HUES64 (cell line): ENCODE measurements around the gene TMEM95.

ENCODE experiments used
- H3K27ac ChIP-seq: 2 replicates; pipeline ENCODE4 v1.7.0; 2013; ENCODE audit warnings: low read depth, low read length, inconsistent platforms
- H3K27me3 ChIP-seq: 2 replicates; pipeline ENCODE4 v1.6.1; 2013; ENCODE audit warnings: mild to moderate bottlenecking, low read length; ENCODE audit not compliant: insufficient read depth
- H3K36me3 ChIP-seq: 2 replicates; pipeline ENCODE4 v1.6.1; 2013; ENCODE audit warnings: mild to moderate bottlenecking, low read length; ENCODE audit not compliant: insufficient read depth
- H3K4me1 ChIP-seq: 2 replicates; pipeline ENCODE4 v1.6.1; 2013; ENCODE audit warnings: mild to moderate bottlenecking, low read length, moderate library complexity; ENCODE audit not compliant: insufficient read depth
- H3K4me3 ChIP-seq: 2 replicates; pipeline ENCODE4 v1.5.1; 2013; ENCODE audit warnings: mild to moderate bottlenecking, low read length, moderate library complexity
- H3K9ac ChIP-seq: 2 replicates; pipeline ENCODE4 v1.6.1; 2013; ENCODE audit warnings: mild to moderate bottlenecking, low read depth, low read length
- H3K9me3 ChIP-seq: 2 replicates; pipeline ENCODE4 v1.6.1; 2013; ENCODE audit warnings: low read depth, low read length; ENCODE audit not compliant: insufficient read depth
- WGBS: fragments of 150-250, 120-280 bp; methylation state at CpG from one replicate; pipeline ENCODE4 v1.1.7; 2013; ENCODE audit warnings: missing lambda C conversion rate; 5-methylcytosine and 5-hydroxymethylcytosine counted together

The TMEM95 gene

DNA sequence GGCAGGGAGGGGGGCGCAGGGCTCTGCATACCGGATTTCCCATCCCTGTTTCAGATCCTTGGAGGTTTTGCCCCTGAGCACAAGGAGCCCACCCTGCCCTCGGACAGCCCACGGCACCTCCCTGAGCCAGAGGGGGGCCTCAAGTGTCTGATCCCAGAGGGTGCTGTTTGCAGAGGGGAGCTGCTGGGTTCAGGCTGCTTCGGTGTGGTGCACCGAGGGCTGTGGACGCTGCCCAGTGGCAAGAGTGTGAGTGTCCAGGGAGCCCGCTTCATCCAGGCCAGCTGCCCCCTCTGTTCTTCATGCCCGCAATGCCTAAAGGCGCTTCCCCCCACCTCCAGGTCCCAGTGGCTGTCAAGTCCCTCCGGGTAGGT lies 28.4 kb downstream of the TMEM95 start:
- Histone ChIP-seq H3K9ac (no peak overlapping the region), H3K27me3 (peaks cover 42% of the 10 kb centered on the region), H3K4me3 (peak overlapping the region; percentile 56), H3K36me3 (peaks cover 6% of the 10 kb centered on the region; the same call in 1 of the 2 replicates), H3K9me3 (peaks cover 7% of the 10 kb centered on the region; the same call in 1 of the 2 replicates), H3K27ac (no peak overlapping the region), H3K4me1 (no peaks in the 10 kb centered on the region)
- WGBS, result 88% methylated on average over 11 of the region's 11 CpGs

DNA sequence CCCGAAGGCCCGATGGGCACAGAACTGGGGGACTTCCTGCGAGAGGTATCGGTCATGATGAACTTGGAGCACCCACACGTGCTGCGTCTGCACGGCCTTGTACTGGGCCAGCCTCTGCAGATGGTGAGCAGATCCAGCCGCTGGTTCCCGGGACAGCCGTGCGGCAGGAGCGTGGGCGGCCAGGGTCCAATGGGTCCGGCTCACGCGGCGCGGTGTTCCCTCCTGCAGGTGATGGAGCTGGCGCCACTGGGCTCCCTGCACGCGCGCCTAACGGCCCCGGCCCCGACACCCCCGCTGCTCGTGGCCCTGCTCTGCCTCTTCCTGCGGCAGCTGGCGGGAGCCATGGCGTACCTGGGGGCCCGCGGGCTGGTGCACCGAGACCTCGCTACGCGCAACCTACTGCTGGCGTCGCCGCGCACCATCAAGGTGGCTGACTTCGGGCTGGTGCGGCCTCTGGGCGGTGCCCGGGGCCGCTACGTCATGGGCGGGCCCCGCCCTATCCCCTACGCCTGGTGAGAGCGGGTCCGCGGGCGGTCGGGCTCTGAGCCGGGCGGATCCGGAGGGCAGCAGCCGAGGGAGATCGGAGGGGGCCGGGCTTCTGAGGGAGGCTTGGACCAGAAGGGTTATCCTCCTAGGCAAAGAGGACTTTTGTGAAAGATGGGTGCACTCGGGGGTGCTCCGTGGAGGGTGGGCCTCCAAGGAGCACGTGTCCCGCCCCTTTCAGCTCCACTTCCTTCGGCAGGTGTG lies 29.0 kb downstream of the TMEM95 start:
- H3K36me3 ChIP-seq, result peaks cover 12% of the 10 kb centered on the region; the same call in 1 of the 2 replicates
- H3K27ac ChIP-seq, result no peak overlapping the region
- H3K27me3 ChIP-seq, result peaks cover 42% of the 10 kb centered on the region
- 13% methylated on average over 65 of the region's 65 CpGs for WGBS
- peak overlapping the region; percentile 56 for H3K4me3 ChIP-seq
- no peaks in the 10 kb centered on the region for H3K4me1 ChIP-seq
- peaks cover 7% of the 10 kb centered on the region; the same call in 1 of the 2 replicates for H3K9me3 ChIP-seq
- H3K9ac ChIP-seq, result peak overlapping the region; percentile 35; the same call in 1 of the 2 replicates

DNA sequence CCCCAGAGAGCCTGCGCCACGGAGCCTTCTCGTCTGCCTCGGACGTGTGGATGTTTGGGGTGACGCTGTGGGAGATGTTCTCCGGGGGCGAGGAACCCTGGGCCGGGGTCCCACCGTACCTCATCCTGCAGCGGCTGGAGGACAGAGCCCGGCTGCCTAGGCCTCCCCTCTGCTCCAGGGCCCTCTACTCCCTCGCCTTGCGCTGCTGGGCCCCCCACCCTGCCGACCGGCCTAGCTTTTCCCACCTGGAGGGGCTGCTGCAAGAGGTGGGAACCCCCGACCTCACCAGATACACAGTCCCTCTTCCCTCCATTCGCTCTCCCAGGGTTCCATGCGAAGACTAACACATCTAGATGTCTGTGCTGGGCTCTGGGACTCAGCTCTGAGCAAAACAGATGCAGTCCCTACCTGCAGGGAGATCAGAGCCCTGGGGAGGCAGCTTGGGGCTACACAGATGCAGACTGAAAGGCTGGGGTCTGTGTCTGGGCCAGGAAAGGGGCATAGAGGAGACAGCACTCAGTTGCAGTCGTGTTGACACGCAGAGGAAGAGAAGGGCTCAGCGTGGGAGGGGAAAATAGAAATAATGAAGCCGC lies 29.6 kb downstream of the TMEM95 start:
- Histone ChIP-seq H3K27me3 (peaks cover 41% of the 10 kb centered on the region), H3K27ac (no peak overlapping the region), H3K4me1 (no peaks in the 10 kb centered on the region), H3K4me3 (peak overlapping the region; percentile 56), H3K9me3 (0 out of 2 replicates have a peak, but pooled peaks cover 1% of the 10 kb centered on the region), H3K36me3 (peaks cover 19% of the 10 kb centered on the region), H3K9ac (peak overlapping the region; percentile 35; the same call in 1 of the 2 replicates)
- 45% methylated on average over 23 of the region's 23 CpGs for WGBS

DNA sequence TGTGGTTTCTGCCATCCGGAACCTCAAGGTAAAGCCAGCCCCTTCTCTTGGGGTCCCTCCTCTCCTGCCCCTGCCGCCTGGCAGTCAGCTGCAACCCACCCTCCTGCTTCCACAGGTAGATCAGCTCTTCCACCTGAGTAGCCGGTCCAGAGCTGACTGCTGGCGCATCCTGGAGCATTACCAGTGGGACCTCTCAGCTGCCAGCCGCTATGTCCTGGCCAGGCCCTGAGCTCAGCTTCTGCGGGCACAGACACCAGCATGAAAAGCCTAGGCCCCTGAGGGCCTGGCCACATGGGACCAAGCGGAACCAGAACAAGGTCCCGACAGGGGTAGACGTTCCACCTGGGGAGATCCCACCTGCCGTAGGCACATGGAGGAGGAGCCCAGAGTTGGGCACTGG lies 33.9 kb downstream of the TMEM95 start:
- Histone ChIP-seq H3K36me3 (peaks cover 46% of the 10 kb centered on the region), H3K27me3 (peaks cover under 1% of the 10 kb centered on the region), H3K9ac (no peak overlapping the region), H3K4me1 (no peaks in the 10 kb centered on the region), H3K9me3 (no peaks in the 10 kb centered on the region), H3K4me3 (no peak overlapping the region), H3K27ac (no peak overlapping the region)
- 94% methylated on average over 10 of the region's 10 CpGs for WGBS

DNA sequence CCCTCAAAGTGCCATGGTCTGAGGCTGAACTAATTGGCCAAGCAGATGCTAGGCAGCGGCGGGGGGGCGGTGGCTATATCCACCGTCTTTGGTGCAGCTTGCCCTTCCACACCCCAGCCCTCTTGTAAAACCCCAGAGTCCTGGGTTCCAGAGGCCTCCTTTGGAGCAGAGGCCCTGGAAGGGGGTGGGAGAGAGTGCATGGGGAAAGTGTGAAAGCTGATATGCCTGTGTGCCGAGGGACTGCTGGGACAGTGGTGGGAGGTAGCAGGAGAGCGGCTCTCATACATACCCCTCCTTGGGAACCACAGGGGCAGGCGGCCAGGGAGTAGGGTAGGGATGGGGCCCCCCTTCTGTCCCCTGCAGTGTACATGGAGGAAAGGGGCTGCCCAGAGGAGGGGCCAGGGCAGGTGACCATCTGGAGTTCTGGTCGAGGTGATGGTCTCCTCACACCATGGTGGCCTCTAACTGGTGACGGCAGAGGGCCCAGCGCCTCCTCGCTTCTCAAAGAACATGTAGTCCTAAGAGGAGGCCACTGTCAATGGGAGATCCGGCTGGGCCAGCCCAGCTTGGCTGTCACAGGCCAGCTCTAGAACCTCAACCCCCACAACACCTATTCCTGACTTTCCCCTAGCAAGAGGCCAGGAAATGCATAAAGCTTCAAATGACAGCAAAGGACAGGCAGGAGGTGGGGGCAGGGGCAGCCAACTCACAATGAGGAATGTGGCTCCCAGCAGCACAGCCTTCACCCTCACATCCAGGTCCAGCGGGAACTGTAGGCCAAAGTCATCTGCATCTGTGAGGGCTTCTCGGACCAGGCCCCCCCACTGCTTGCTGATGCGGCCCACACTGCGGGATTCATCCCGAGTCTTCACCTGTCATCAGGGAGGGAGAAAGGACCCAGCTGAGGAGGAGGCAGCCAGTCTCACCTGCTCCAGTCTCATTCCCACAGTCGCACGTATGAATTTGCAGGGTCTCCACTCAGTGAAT lies 35.3 kb downstream of the TMEM95 start:
- Histone ChIP-seq H3K4me1 (no peaks in the 10 kb centered on the region), H3K9me3 (no peaks in the 10 kb centered on the region), H3K4me3 (no peak overlapping the region), H3K36me3 (peaks cover 46% of the 10 kb centered on the region), H3K27ac (no peak overlapping the region), H3K9ac (no peak overlapping the region), H3K27me3 (no peaks in the 10 kb centered on the region)
- WGBS, result 67% methylated on average over 18 of the region's 19 CpGs

DNA sequence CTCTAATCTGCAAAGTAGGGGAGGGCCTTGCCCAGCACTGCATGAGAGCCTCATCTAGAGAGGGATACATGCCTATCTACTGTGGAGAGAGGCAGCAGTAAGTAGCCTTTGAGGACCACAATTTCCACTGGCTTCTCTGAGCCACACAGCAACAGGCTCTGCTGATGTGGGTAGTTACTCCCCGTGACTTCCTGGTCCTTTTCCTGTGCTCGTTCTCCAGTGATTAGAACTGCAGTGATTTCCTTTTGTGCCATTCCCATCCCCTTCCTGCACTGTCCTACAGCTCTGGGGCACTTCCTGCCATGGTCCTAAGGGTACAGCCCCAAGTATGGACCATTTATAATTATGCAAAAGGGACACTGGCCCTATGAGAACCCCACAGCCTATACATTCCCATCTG lies 36.4 kb downstream of the TMEM95 start:
- Histone ChIP-seq H3K27ac (no peak overlapping the region), H3K36me3 (peaks cover 46% of the 10 kb centered on the region), H3K4me1 (no peaks in the 10 kb centered on the region), H3K9ac (no peak overlapping the region), H3K27me3 (no peaks in the 10 kb centered on the region), H3K4me3 (no peak overlapping the region), H3K9me3 (no peaks in the 10 kb centered on the region)
- WGBS, result 79% methylated on average over 2 of the region's 2 CpGs

DNA sequence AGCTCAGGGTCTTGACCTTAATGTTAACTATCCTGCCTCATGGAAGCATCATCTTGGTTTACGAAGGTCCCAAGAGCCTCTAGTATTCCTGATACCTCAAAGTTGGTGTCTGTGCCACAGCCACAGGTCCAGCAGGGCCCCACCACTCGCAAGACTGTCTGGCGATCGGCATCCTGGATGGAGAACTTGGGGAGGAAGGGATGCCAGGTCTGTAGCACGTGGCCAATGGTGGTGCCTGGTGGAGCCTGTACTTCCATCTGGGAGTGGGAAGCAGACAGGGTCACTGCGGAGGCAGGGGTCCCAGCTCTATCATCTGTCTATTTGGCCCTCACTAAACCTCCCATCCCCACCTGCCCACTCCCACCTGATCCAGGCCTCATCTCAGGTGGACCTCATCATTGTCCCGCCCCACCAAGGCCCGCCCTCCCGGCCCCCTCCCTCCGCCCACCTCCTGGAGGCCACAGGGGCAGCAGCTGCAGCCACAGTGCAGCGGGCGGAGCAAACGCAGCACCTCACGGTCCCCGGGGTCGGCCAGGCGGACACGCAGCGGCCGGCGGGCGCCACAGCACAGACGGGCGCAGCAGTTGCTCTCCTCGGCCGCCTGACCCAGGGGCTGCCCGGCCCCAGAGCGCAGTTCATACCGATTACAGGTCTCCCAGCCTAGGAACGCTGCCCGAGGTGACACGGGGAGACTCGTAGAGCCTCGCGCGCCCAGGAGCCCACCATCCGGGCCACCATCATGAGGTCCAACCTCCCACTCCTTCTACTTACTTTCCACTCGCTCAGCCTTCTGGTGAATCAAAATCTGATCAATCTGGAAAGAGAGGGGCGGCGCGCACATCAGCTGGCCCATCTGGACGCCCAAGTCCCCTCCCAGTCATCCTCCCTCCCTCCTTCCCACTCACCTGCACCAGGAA lies 38.0 kb downstream of the TMEM95 start:
- H3K27ac ChIP-seq, result no peak overlapping the region
- no peaks in the 10 kb centered on the region for H3K9me3 ChIP-seq
- H3K4me1 ChIP-seq, result no peaks in the 10 kb centered on the region
- H3K27me3 ChIP-seq, result no peaks in the 10 kb centered on the region
- peak overlapping the region; percentile 77 for H3K4me3 ChIP-seq
- 90% methylated on average over 41 of the region's 42 CpGs for WGBS
- H3K9ac ChIP-seq, result no peak overlapping the region
- peaks cover 42% of the 10 kb centered on the region for H3K36me3 ChIP-seq

DNA sequence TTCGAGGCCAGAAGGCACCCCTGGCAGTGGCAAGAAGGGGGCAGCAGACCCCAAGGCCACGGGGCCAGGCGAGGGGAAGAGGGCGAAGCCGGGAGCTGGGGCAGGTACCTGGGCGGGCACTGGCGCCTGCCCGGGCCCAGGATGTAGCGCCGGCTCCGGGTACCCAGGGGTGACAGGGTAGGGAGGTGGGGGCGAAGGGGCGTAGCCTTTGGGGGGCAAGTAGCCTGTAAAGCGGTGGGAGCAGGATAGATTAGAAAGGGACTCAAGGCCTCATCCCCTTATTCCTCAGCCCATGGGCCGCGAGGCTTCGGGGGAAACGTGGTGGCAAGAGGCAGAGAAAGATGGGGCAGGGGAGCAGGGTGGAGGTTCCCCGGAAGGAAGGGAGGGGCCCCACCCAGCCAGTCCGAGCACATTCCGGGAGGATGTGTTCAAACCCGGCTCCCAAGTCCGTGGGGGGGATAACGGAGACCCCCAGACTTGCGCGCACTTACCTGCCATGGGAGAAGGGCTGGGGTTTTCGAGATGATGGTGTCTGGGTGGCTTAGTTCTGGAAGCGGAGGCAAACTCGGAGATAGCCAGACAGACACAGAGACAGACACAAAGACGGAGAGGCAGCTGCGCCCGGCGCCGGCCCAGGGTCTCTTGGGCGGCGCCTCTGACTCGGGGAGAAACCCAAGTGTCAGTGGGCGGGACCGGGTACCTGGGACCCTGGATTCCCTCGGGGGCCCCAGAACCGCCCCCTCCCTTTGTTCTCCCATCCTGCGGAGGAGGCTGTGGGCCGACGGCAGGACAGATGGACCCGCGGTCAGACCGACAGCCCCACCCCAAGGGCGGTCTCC lies 38.9 kb downstream of the TMEM95 start:
- Histone ChIP-seq H3K36me3 (peaks cover 34% of the 10 kb centered on the region), H3K4me1 (no peaks in the 10 kb centered on the region), H3K27ac (peak overlapping the region; percentile 78; the same call in 1 of the 2 replicates), H3K9me3 (no peaks in the 10 kb centered on the region), H3K9ac (peak overlapping the region; percentile 45; the same call in 1 of the 2 replicates), H3K4me3 (peak overlapping the region; percentile 77), H3K27me3 (no peaks in the 10 kb centered on the region)
- 22% methylated on average over 48 of the region's 48 CpGs for WGBS

DNA sequence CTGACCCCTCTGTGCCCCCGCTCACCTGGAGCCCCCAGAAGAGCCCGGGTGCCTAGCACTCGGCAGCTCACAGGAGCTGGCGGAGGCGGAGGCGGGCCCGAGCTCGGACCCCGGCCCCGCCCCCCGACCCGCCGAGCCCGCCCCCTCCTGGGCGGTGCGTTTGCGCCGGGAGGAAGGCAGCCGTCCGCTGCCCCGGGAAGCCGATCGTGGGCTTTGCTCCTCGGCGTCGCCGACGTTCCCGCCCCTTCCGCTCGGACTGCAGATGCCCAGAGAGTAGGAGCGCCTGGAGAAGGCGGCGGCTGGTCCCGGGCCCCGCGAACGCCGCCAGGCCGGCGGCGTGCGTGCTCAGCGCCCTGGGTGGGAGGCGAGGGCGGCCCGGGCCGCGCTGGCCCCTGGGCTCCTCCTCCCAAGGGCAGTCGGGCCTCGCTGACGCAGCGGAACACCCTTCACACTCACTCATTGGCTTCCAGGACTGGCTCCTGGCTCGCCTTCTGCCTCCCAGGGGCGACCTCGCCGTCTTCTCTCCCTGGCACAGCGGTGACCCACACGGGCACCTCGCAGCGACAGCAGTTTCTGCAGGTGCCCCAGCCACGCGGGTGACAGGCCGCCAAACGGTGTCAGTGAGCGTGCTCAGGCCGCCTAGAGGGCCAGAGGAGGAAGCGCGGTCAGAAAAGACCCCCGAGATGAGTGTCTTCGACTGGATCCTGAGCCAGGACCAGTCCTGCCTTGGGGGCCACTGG lies 39.7 kb downstream of the TMEM95 start, which contains the start of gene PLSCR3:
PLSCR3 (minus strand) TSS at position 74 of the 740 bp plus-strand sequence. CDS start 415 bp downstream, outside the sequence.
- WGBS, result under 1% methylated on average over 71 of the region's 71 CpGs
- peak within 1 kb of the TSS; percentile 70 for H3K9ac ChIP-seq
- peak within 1 kb of the TSS; percentile 78; the same call in 1 of the 2 replicates for H3K27ac ChIP-seq
- no peaks in the 10 kb centered on the region for H3K9me3 ChIP-seq
- H3K4me3 ChIP-seq, result peak within 1 kb of the TSS; percentile 77
- H3K36me3 ChIP-seq, result peaks cover 26% of the 10 kb centered on the region
- no peaks in the 10 kb centered on the region for H3K4me1 ChIP-seq
- no peaks in the 10 kb centered on the region for H3K27me3 ChIP-seq
